Fibroblast of lung (primary cell): Measurements from ENCODE around the gene PARP11. TPM values are rescaled to one million over a fixed set of nuclear protein-coding genes. Genes with fewer than 3 reads are reported as not detected.
A peak's percentile ranks its signal among the peaks of the same experiment; 100 is the strongest.

Source experiments
- DNase-seq, 2 donors: peaks; one replicate each; pipeline versions ENCODE4 v3.0.0 to v3.0.0-alpha.2; 2010; ENCODE audit warnings: low read depth in 2 of 2
- H2AFZ ChIP-seq: 2 replicates; pipeline ENCODE4 v1.5.1; 2012; ENCODE audit warnings: low read length, control low read depth, inconsistent platforms
- H3K27ac ChIP-seq: 2 replicates; pipeline ENCODE4 v1.5.1; 2011; ENCODE audit warnings: low read length, control low read depth; ENCODE audit not compliant: insufficient read depth
- H3K27me3 ChIP-seq: 2 replicates; pipeline ENCODE4 v1.5.1; 2011; ENCODE audit warnings: mild to moderate bottlenecking, low read length; ENCODE audit not compliant: control insufficient read depth, insufficient read depth
- H3K36me3 ChIP-seq: 2 replicates; pipeline ENCODE4 v1.5.1; 2011; ENCODE audit warnings: low read length; ENCODE audit not compliant: control insufficient read depth, insufficient read depth
- H3K4me1 ChIP-seq: 2 replicates; pipeline ENCODE4 v1.5.1; 2011; ENCODE audit warnings: low read length; ENCODE audit not compliant: control insufficient read depth, insufficient read depth; ENCODE audit errors: extremely low read depth
- H3K4me2 ChIP-seq: 2 replicates; pipeline ENCODE4 v1.5.1; 2011; ENCODE audit warnings: low read length, control low read depth; ENCODE audit not compliant: insufficient read depth; ENCODE audit errors: extremely low read depth
- H3K4me3 ChIP-seq, 4 experiments: fragments of 200-600 bp in 1 of 4; sonication (generic) in 1 of 4; replicated peaks in 1 of 4; 2 replicates each; pipeline ENCODE4 v1.5.1; 2011 to 2016; ENCODE audit warnings: low read length in 4 of 4, low read depth in 3 of 4, mild to moderate bottlenecking in 3 of 4, control low read depth in 2 of 4, inconsistent platforms in 1 of 4, mixed read lengths in 1 of 4; ENCODE audit not compliant: insufficient read depth in 1 of 4; ENCODE audit errors: control extremely low read depth in 1 of 4
- H3K79me2 ChIP-seq: 2 replicates; pipeline ENCODE4 v1.5.1; 2012; ENCODE audit warnings: mild to moderate bottlenecking, low read length, inconsistent platforms; ENCODE audit not compliant: control insufficient read depth, insufficient read depth
- H3K9ac ChIP-seq: 2 replicates; pipeline ENCODE4 v1.5.1; 2011; ENCODE audit warnings: mild to moderate bottlenecking, low read length, control low read depth; ENCODE audit not compliant: insufficient read depth
- H3K9me3 ChIP-seq: 2 replicates; pipeline ENCODE4 v1.5.1; 2012; ENCODE audit warnings: low read depth, low read length; ENCODE audit not compliant: control insufficient read depth, insufficient read depth
- H4K20me1 ChIP-seq: 2 replicates; pipeline ENCODE4 v1.5.1; 2011; ENCODE audit warnings: low read length; ENCODE audit not compliant: control insufficient read depth, insufficient read depth; ENCODE audit errors: extremely low read depth
- CTCF ChIP-seq, 2 donors: IDR thresholded peaks in 1 of 2; conservative IDR thresholded peaks in 1 of 2; 1 replicate in 1 of 2; 2 replicates in 1 of 2; pipeline ENCODE4 v1.5.1; 2011 to 2012; ENCODE audit warnings: low read length in 2 of 2, control low read depth in 1 of 2, inconsistent platforms in 1 of 2, low read depth in 1 of 2, mild to moderate bottlenecking in 1 of 2
- EZH2 ChIP-seq: IDR thresholded peaks from 2 replicates; pipeline ENCODE4 v1.5.1; 2012; ENCODE audit warnings: low read length, control low read depth, mild to moderate bottlenecking; ENCODE audit errors: missing control alignments
- polyA minus RNA-seq: library from RNA; depleted of rRNA, polyadenylated mRNA; stranded (reverse); fragments of >200 nt; gene quantifications from 2 replicates; pipeline ENCODE4 v1.2.3, GENCODE V29; 2011; ENCODE audit warnings: low replicate concordance
- polyA plus RNA-seq, 2 donors: library from polyadenylated mRNA; depleted of rRNA in 1 of 2; stranded (reverse) in 1 of 2; unstranded in 1 of 2; fragments of >200 nt; gene quantifications; 2 replicates each; pipeline ENCODE4 v1.2.1, GENCODE V29; 2011 to 2012; ENCODE audit warnings: missing spikeins in 1 of 2
- total RNA-seq: library from RNA; depleted of rRNA; stranded (reverse); fragments of >200 nt; gene quantifications from 2 replicates; pipeline ENCODE4 v1.2.1, GENCODE V29; 2014

PARP11 gene
- 5.4 and 6.6 TPM in 2 replicates for total RNA-seq
- polyA plus RNA-seq: 6.0 and 8.9 TPM in 2 replicates
- 3.8 and 7.2 TPM in 2 replicates for polyA plus RNA-seq (2012)
- polyA minus RNA-seq: 0.63 and 2.5 TPM in 2 replicates

GRCh38 chr12:3872800-3873636 lies at the start of gene PARP11:
Gene PARP11 (minus strand): TSS chr12:3873399. CDS start chr12:3873229, 170 bp downstream.
- Histone ChIP-seq H3K9me3 (no peaks in the 10 kb centered on the region), H3K36me3 (no peaks in the 10 kb centered on the region), H3K27ac (peak within 1 kb of the TSS; percentile 88), H4K20me1 (no peaks in the 10 kb centered on the region), H3K4me3 (peak within 1 kb of the TSS; percentile 39 to 92 (median 73)), H3K27me3 (no peaks in the 10 kb centered on the region), H2AFZ (peak within 1 kb of the TSS; percentile 84), H3K9ac (peak within 1 kb of the TSS; percentile 80), H3K4me1 (no peaks in the 10 kb centered on the region), H3K79me2 (peaks cover 2% of the 10 kb centered on the region), H3K4me2 (peak within 1 kb of the TSS; percentile 89)
- DNase-seq: peak; percentile 96 to 97
- TF ChIP-seq CTCF (conservative IDR thresholded peaks at IDR 0.05 in 1 of 2, IDR thresholded peaks at IDR 0.05 in 1 of 2; ENCODE audit: low read depth in 1 of 2, low read length in 2 of 2): no peak
- TF ChIP-seq EZH2: no peak

GRCh38 chr12:3922033-3922432 lies 48.8 kb upstream of the PARP11 start:
- Histone ChIP-seq H2AFZ (no peak overlapping the region), H3K9ac (no peak overlapping the region), H4K20me1 (no peaks in the 10 kb centered on the region), H3K9me3 (no peaks in the 10 kb centered on the region), H3K79me2 (no peaks in the 10 kb centered on the region), H3K4me2 (no peak overlapping the region), H3K27ac (no peak overlapping the region), H3K4me3 (no peak overlapping the region), H3K27me3 (peaks cover 3% of the 10 kb centered on the region), H3K4me1 (no peaks in the 10 kb centered on the region), H3K36me3 (no peaks in the 10 kb centered on the region)
- no peak for DNase-seq
- TF ChIP-seq CTCF (conservative IDR thresholded peaks at IDR 0.05 in 1 of 2, IDR thresholded peaks at IDR 0.05 in 1 of 2; ENCODE audit: low read depth in 1 of 2, low read length in 2 of 2) (no peak), EZH2 (no peak)

- Histone ChIP-seq H3K27me3 (peaks cover 3% of the 10 kb centered on the region), H3K9me3 (no peaks in the 10 kb centered on the region)
Observed at GRCh38 chr12:3921526-3921925, 48.3 kb upstream of the PARP11 start.

More at GRCh38 chr12:3921526-3921925, 48.3 kb upstream of the PARP11 start:
- Histone ChIP-seq H4K20me1 (no peaks in the 10 kb centered on the region), H3K4me2 (no peak overlapping the region), H3K79me2 (no peaks in the 10 kb centered on the region), H3K4me1 (no peaks in the 10 kb centered on the region), H3K27ac (no peak overlapping the region), H3K4me3 (no peak overlapping the region), H2AFZ (no peak overlapping the region), H3K36me3 (no peaks in the 10 kb centered on the region), H3K9ac (no peak overlapping the region)
- no peak for TF ChIP-seq EZH2
- no peak for TF ChIP-seq CTCF (conservative IDR thresholded peaks at IDR 0.05 in 1 of 2, IDR thresholded peaks at IDR 0.05 in 1 of 2; ENCODE audit: low read depth in 1 of 2, low read length in 2 of 2)
- DNase-seq: no peak
